ENCODE measurements around the gene WASHC2C. TPM values are rescaled to one million over a fixed set of nuclear protein-coding genes. Genes with fewer than 3 reads are reported as not detected.
"Not testable (repeated sequence)": the region's sequence is repeated elsewhere in the genome, so short reads cannot be mapped to it uniquely, and the experiment has no call there.

Gene WASHC2C
- total RNA-seq, 1 donor from 2014 or later: 36.1 TPM

GRCh38 chr10:45817130-45817859 lies 90.2 kb downstream of the WASHC2C start:
- Histone ChIP-seq H3K4me3 (no peak overlapping the region), H3K4me1 (no peaks in the 10 kb centered on the region), H3K36me3 (no peaks in the 10 kb centered on the region), H3K9me3 (no peaks in the 10 kb centered on the region), H3K27ac (no peak overlapping the region), H3K27me3 (no peaks in the 10 kb centered on the region)
- no peak for TF ChIP-seq CTCF (IDR thresholded peaks at IDR 0.05)
- no peak for TF ChIP-seq POLR2A (IDR thresholded peaks at IDR 0.05)
- TF ChIP-seq POLR2AphosphoS5 (IDR thresholded peaks at IDR 0.05; ENCODE audit: insufficient read depth in 1 of 2, low read depth in 1 of 2): no peak
- intact Hi-C loops (cut with DNase I): no loop called here
- DNase-seq (ENCODE audit: extremely low spot score in 2 of 2): no peak

- no peak for TF ChIP-seq POLR2AphosphoS5 (IDR thresholded peaks at IDR 0.05; ENCODE audit: insufficient read depth in 1 of 2, low read depth in 1 of 2)
- TF ChIP-seq CTCF (IDR thresholded peaks at IDR 0.05): no peak
- TF ChIP-seq POLR2A (IDR thresholded peaks at IDR 0.05): no peak
- intact Hi-C loops (cut with DNase I): no loop called here
- H3K27me3 ChIP-seq: no peaks in the 10 kb centered on the region
- no peaks in the 10 kb centered on the region for H3K36me3 ChIP-seq
- no peak for DNase-seq (ENCODE audit: extremely low spot score in 2 of 2)
- no peak overlapping the region for H3K4me3 ChIP-seq
- H3K9me3 ChIP-seq: no peaks in the 10 kb centered on the region
- H3K4me1 ChIP-seq: no peaks in the 10 kb centered on the region
- no peak overlapping the region for H3K27ac ChIP-seq
These were observed 90.8 kb downstream of the WASHC2C start for GRCh38 chr10:45817912-45818311.

GRCh38 chr10:45819552-45819951 lies 92.5 kb downstream of the WASHC2C start:
- Histone ChIP-seq H3K4me3 (no peak overlapping the region), H3K4me1 (no peaks in the 10 kb centered on the region), H3K27ac (no peak overlapping the region), H3K36me3 (no peaks in the 10 kb centered on the region), H3K9me3 (no peaks in the 10 kb centered on the region), H3K27me3 (no peaks in the 10 kb centered on the region)
- intact Hi-C loops (cut with DNase I): no loop called here
- TF ChIP-seq CTCF (IDR thresholded peaks at IDR 0.05) (no peak), POLR2AphosphoS5 (IDR thresholded peaks at IDR 0.05; ENCODE audit: insufficient read depth in 1 of 2, low read depth in 1 of 2) (no peak), POLR2A (IDR thresholded peaks at IDR 0.05) (no peak)
- no peak for DNase-seq (ENCODE audit: extremely low spot score in 2 of 2)

GRCh38 chr10:45820107-45820830 lies 93.2 kb downstream of the WASHC2C start:
- H3K4me3 ChIP-seq; H3K27me3 ChIP-seq; DNase-seq (ENCODE audit: extremely low spot score in 2 of 2); H3K4me1 ChIP-seq; H3K36me3 ChIP-seq; H3K27ac ChIP-seq; H3K9me3 ChIP-seq; intact Hi-C loops (cut with DNase I): not testable (repeated sequence)

- H3K36me3 ChIP-seq; H3K27me3 ChIP-seq; H3K9me3 ChIP-seq; H3K27ac ChIP-seq; H3K4me3 ChIP-seq; DNase-seq (ENCODE audit: extremely low spot score in 2 of 2); intact Hi-C loops (cut with DNase I); H3K4me1 ChIP-seq: not testable (repeated sequence)
These were observed 95.9 kb downstream of the WASHC2C start for GRCh38 chr10:45822918-45823317.

Small RNA genes lying within 50 kb of the gene (small RNA-seq; reads per million reads assigned to genes)
- not detected for gene AC012044.1

Other genes with a start within 250 kb of the WASHC2C start
- 19.4 TPM for gene ZFAND4, start 54.5 kb upstream of the WASHC2C start, total RNA-seq
- gene AGAP4, start 120.2 kb downstream of the WASHC2C start, total RNA-seq: 13.5 TPM
- gene TIMM23, start 245.2 kb downstream of the WASHC2C start, total RNA-seq: 47.6 TPM

Data from vagina (tissue), 2 donors.